ENCODE results near the gene KRT85. TPM values are rescaled to one million over a fixed set of nuclear protein-coding genes. Genes with fewer than 3 reads are reported as not detected.

KRT85 gene
- polyA plus RNA-seq, 3 donors from 2014 or later, result not detected

DNA sequence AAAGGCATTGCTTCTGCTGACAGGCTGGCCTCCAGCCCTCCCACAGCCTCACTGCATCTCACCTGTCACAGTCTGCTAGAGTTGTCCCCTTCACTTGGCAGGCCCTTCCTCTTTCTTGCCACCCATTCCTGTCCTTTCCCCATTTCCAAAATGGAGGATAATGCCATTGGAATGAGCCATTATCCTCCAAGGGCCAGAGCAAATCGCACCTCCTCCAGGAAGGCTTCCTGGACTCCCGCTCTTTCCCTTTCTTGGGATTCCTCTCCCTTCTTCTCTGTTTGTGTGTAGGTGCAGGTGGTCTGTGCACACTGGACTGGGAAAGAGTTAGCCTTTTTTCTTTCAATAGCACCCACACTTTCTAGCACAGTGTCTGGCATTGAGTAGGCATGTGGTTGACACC is 35.1 kb upstream of the KRT85 start:
- no peak overlapping the region for H3K4me3 Mint-ChIP-seq
- peaks cover 0 to 10% (median 1%) of the 10 kb centered on the region in 3 donors for H3K27me3 Mint-ChIP-seq (ENCODE audit: low read depth in 3 of 3)
- peaks cover 0 to 4% (median 0%) of the 10 kb centered on the region in 3 donors for H3K36me3 Mint-ChIP-seq
- H3K27ac Mint-ChIP-seq, result no peak overlapping the region
- H3K4me1 Mint-ChIP-seq, result no peaks in the 10 kb centered on the region
- no peaks in the 10 kb centered on the region for H3K9me3 Mint-ChIP-seq
- DNase-seq, result no peak

- Mint-ChIP-seq H3K36me3 (peaks cover 0 to 4% (median 0%) of the 10 kb centered on the region in 3 donors), H3K27ac (no peak overlapping the region), H3K4me3 (no peak overlapping the region), H3K9me3 (no peaks in the 10 kb centered on the region), H3K27me3 (ENCODE audit: low read depth in 3 of 3) (peaks cover 0 to 12% (median 1%) of the 10 kb centered on the region in 3 donors), H3K4me1 (no peaks in the 10 kb centered on the region)
- DNase-seq, result no peak
Observed at GRCh38 chr12:52401926-52402325, 34.6 kb upstream of the KRT85 start.

- Mint-ChIP-seq H3K4me3 (no peak overlapping the region), H3K36me3 (peaks cover 0 to 4% (median 0%) of the 10 kb centered on the region in 3 donors), H3K27ac (no peak overlapping the region), H3K4me1 (no peaks in the 10 kb centered on the region), H3K9me3 (no peaks in the 10 kb centered on the region), H3K27me3 (ENCODE audit: low read depth in 3 of 3) (peaks cover 0 to 12% (median 1%) of the 10 kb centered on the region in 3 donors)
- DNase-seq, result no peak
Observed at GRCh38 chr12:52401526-52401925, 34.2 kb upstream of the KRT85 start.

DNA sequence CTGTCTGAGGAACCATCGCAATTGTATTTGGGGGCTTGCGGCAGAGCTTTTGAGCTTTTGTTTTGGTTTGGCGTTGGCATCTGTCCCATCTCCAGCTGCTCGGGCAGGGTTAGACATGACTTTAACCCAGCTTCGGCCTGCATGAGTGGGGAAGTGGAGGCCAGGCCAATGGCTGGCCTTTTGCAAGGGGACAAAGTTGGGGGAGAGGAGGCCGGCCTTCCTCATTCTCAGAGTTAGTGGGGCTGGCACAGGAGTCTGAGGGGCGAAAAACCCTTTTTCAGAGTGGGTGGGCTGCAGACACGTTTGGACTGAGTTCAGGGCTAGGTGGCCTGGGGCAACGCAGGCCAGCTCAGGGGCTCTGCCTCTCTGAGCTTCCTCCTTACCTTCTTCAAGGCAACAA is 33.6 kb upstream of the KRT85 start:
- no peak for DNase-seq
- no peak overlapping the region for H3K27ac Mint-ChIP-seq
- H3K4me3 Mint-ChIP-seq, result no peak overlapping the region
- H3K36me3 Mint-ChIP-seq, result peaks cover 0 to 4% (median 0%) of the 10 kb centered on the region in 3 donors
- no peaks in the 10 kb centered on the region for H3K9me3 Mint-ChIP-seq
- H3K4me1 Mint-ChIP-seq, result no peaks in the 10 kb centered on the region
- peaks cover 0 to 12% (median 1%) of the 10 kb centered on the region in 3 donors for H3K27me3 Mint-ChIP-seq (ENCODE audit: low read depth in 3 of 3)

- H3K27me3 Mint-ChIP-seq (ENCODE audit: low read depth in 3 of 3), result peaks cover 0 to 12% (median 1%) of the 10 kb centered on the region in 3 donors
- H3K36me3 Mint-ChIP-seq, result peaks cover 0 to 4% (median 0%) of the 10 kb centered on the region in 3 donors
- H3K4me1 Mint-ChIP-seq, result no peaks in the 10 kb centered on the region
- DNase-seq, result no peak
- H3K27ac Mint-ChIP-seq, result no peak overlapping the region
- H3K9me3 Mint-ChIP-seq, result no peaks in the 10 kb centered on the region
- H3K4me3 Mint-ChIP-seq, result no peak overlapping the region
Observed at GRCh38 chr12:52399756-52400155, 32.5 kb upstream of the KRT85 start.

- no peak overlapping the region for H3K4me3 Mint-ChIP-seq
- peaks cover 0 to 4% (median 0%) of the 10 kb centered on the region in 3 donors for H3K36me3 Mint-ChIP-seq
- DNase-seq, result no peak
- H3K27me3 Mint-ChIP-seq (ENCODE audit: low read depth in 3 of 3), result peaks cover 0 to 13% (median 6%) of the 10 kb centered on the region in 3 donors
- H3K27ac Mint-ChIP-seq, result no peak overlapping the region
- H3K9me3 Mint-ChIP-seq, result no peaks in the 10 kb centered on the region
- no peaks in the 10 kb centered on the region for H3K4me1 Mint-ChIP-seq
Observed at GRCh38 chr12:52398176-52398575, 30.9 kb upstream of the KRT85 start.

DNA sequence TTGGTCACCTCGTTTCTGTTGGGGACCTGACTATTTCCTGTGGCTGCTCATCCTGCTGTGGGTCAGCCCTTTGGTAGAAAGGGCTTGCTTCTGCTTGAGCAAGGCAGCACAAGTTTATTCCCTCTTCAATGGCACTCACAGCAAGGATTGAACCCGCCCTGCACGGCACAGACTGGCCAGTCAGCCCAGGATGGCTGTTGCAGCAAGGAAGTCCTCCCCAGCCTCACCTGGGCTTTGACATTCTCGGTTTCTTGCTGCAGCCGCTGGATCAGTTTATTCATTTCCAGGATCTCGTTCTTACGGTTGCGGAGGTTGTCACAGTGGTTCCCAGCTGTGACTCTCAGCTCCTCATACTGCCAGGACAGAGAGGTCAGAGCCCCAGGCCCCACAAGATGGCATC is 29.4 kb upstream of the KRT85 start:
- peaks cover 0 to 4% (median 0%) of the 10 kb centered on the region in 3 donors for H3K36me3 Mint-ChIP-seq
- no peaks in the 10 kb centered on the region for H3K9me3 Mint-ChIP-seq
- H3K27me3 Mint-ChIP-seq (ENCODE audit: low read depth in 3 of 3), result peaks cover 0 to 7% (median 5%) of the 10 kb centered on the region in 3 donors
- no peaks in the 10 kb centered on the region for H3K4me1 Mint-ChIP-seq
- H3K27ac Mint-ChIP-seq, result no peak overlapping the region
- no peak overlapping the region for H3K4me3 Mint-ChIP-seq
- DNase-seq, result no peak

DNA sequence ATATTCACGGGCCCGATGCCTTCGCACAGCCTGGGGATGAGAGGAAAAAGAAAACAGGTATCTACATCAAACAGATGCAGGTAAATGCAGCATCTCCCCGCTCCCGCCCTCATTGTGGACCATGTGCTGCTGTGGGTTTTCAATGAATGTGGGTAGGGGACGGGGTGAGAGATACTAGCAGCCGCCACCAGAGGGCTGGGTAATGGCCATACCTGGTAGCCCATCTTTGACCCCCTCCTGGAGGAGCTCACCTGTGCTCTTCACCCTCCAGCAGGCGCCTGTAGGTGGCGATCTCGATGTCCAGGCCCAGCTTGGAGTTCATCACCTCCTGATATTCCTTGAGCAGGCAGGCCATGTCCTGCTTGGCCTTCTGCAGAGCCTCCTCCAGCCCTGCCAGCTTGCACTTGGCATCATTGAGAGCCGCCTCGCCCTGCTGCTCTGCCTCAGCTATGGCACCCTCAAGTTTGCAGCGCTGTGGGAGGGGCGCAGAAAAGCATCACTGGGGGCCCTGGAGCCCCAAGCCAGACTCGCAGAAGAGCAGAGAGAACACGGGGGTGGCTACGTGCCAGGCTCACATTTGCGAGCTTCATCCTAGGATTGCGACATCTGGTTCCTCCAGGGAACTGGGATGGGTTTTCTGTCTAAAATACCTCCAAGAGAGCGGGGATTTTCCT is 28.6 kb upstream of the KRT85 start:
- H3K27ac Mint-ChIP-seq, result no peak overlapping the region
- H3K9me3 Mint-ChIP-seq, result no peaks in the 10 kb centered on the region
- H3K36me3 Mint-ChIP-seq, result peaks cover 0 to 4% (median 0%) of the 10 kb centered on the region in 3 donors
- H3K4me3 Mint-ChIP-seq, result no peak overlapping the region
- DNase-seq, result no peak
- H3K27me3 Mint-ChIP-seq (ENCODE audit: low read depth in 3 of 3), result peaks cover 0 to 6% (median 5%) of the 10 kb centered on the region in 3 donors
- no peaks in the 10 kb centered on the region for H3K4me1 Mint-ChIP-seq

DNA sequence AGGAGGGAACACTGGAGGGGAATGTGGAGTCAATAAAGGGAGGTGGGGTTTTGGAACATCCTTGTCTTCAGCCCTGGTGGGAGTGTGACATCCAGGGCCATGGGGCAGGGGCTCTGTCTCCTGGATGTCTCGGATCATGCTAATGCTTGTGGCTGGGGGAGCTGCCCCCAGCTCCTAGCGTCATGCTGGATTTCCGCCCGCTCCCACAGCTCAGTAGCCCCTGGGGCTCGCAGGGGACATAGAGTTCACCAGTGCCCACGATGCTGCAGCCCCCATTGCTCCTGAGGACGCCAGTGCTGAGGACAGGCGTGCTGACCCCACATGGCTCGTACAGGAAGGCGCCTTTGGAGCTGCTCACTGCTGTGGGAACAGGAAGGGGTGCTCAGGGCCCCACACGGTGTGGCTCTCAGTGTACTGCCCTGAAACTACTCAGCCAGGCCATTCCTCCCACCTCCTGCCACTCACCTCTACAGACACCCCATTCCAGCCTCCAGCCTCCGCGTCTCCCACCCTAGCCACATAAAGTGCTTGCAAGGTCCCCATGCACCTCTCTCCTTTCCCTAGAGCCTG is 27.6 kb upstream of the KRT85 start:
- no peak for DNase-seq
- peaks cover 0 to 4% (median 0%) of the 10 kb centered on the region in 3 donors for H3K36me3 Mint-ChIP-seq
- no peaks in the 10 kb centered on the region for H3K4me1 Mint-ChIP-seq

GRCh38 chr12:52392465-52393007 is 25.3 kb upstream of the KRT85 start:
- Mint-ChIP-seq H3K4me1 (no peaks in the 10 kb centered on the region), H3K4me3 (no peak overlapping the region), H3K27ac (no peak overlapping the region), H3K9me3 (peaks cover 0 to 1% (median 0%) of the 10 kb centered on the region in 6 donors), H3K27me3 (ENCODE audit: low read depth in 3 of 3) (peaks cover 0 to 15% (median 5%) of the 10 kb centered on the region in 3 donors), H3K36me3 (no peaks in the 10 kb centered on the region)
- no peak for DNase-seq

More for the DNA sequence above, 27.6 kb upstream of the KRT85 start:
- H3K27ac Mint-ChIP-seq, result no peak overlapping the region
- no peak overlapping the region for H3K4me3 Mint-ChIP-seq
- H3K9me3 Mint-ChIP-seq, result no peaks in the 10 kb centered on the region
- H3K27me3 Mint-ChIP-seq (ENCODE audit: low read depth in 3 of 3), result peaks cover 0 to 6% (median 5%) of the 10 kb centered on the region in 3 donors

DNA sequence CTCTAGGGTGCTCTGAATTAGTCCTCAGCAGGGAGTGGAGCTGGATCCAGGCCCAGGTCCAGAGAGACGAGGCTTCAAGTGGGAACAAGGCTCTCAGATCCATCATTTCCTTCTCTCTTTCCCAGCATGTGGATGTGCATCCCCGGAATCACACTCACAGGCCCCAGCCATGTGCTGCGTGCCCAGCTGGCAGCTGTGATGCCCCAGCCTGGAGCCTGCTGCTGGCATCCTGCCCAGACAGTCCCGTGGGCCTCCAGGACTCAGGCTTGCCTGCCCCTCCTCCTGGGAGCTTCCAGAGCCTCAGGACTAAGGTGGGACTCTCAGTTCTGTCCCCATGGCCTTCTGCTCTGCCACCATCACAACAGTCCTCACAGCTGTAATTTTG is 24.3 kb upstream of the KRT85 start:
- no peak overlapping the region for H3K27ac Mint-ChIP-seq
- no peaks in the 10 kb centered on the region for H3K36me3 Mint-ChIP-seq
- H3K4me1 Mint-ChIP-seq, result no peaks in the 10 kb centered on the region
- DNase-seq, result no peak
- no peak overlapping the region for H3K4me3 Mint-ChIP-seq
- peaks cover 0 to 13% (median 5%) of the 10 kb centered on the region in 3 donors for H3K27me3 Mint-ChIP-seq (ENCODE audit: low read depth in 3 of 3)
- peaks cover 0 to 1% (median 0%) of the 10 kb centered on the region in 6 donors for H3K9me3 Mint-ChIP-seq

DNA sequence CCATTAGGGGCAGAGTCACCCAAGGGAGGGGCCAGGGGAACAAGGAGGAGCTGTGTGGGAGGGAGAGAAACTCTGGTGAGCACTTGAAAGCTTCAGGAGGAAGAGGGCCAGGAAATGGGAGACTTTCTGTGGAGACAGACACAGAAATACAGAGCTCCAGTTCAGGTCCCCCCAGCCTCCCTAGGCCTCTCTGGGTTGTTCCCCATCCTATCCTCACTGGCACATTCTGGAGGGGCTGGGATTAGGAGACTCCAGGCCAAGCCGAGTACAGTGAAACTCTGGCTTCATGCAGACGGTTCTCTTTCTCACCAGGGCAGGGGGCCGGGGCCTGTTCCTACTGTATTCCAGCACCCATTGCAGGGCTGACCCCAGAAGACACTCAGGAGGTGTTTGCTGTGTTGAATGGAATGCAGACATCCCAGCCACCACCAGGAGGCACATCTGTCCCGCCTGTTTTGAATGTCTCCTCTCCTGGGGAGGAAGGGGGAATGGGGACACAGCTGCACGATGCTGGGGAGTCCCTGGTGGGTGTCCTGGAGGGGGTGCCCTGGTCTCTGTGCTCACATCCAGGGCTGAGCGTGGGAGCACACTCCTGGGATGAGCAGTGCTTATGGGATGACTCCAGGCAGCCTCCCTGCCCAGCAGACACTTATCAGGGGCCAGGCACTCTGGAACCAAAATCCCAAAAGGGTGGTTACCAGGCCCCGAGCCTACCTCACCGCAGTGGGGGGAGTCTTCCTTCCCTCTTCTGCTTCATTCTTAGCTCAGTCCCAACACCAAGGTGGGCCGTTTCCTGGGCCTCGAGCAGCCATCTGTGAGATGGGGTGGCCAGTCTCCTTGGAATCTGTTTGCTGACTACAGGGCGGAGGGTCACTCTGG is 23.7 kb upstream of the KRT85 start:
- Mint-ChIP-seq H3K27me3 (ENCODE audit: low read depth in 3 of 3) (peaks cover 0 to 13% (median 5%) of the 10 kb centered on the region in 3 donors), H3K4me3 (no peak overlapping the region), H3K4me1 (no peaks in the 10 kb centered on the region), H3K27ac (no peak overlapping the region), H3K9me3 (peaks cover 0 to 1% (median 0%) of the 10 kb centered on the region in 6 donors), H3K36me3 (no peaks in the 10 kb centered on the region)
- DNase-seq, result peak in 1 of 3 donors; percentile 28

GRCh38 chr12:52389313-52390207 is 22.3 kb upstream of the KRT85 start:
- no peak for DNase-seq
- H3K27ac Mint-ChIP-seq, result no peak overlapping the region

More at GRCh38 chr12:52389313-52390207, 22.3 kb upstream of the KRT85 start:
- H3K4me1 Mint-ChIP-seq, result no peaks in the 10 kb centered on the region
- H3K4me3 Mint-ChIP-seq, result no peak overlapping the region
- H3K9me3 Mint-ChIP-seq, result peaks cover 0 to 1% (median 0%) of the 10 kb centered on the region in 6 donors
- H3K27me3 Mint-ChIP-seq (ENCODE audit: low read depth in 3 of 3), result peaks cover 0 to 13% (median 4%) of the 10 kb centered on the region in 3 donors
- H3K36me3 Mint-ChIP-seq, result no peaks in the 10 kb centered on the region
